Karpas-422 (cell line): ENCODE results near the gene UNC5B. TPM values are rescaled to one million over a fixed set of nuclear protein-coding genes. Genes with fewer than 3 reads are reported as not detected.
"Not testable (repeated sequence)": the region's sequence is repeated elsewhere in the genome, so short reads cannot be mapped to it uniquely, and the experiment has no call there.

Source experiments
- DNase-seq: peaks from one replicate; pipeline ENCODE4 v3.0.0-alpha.2; 2015
- H2AFZ ChIP-seq: fragments of 200-600 bp; sonication (generic); 2 replicates; pipeline ENCODE4 v1.6.1; 2014; ENCODE audit warnings: antibody characterized with exemption, low read length, mixed read lengths
- H3K27ac ChIP-seq: fragments of 200-600 bp; sonication (generic); 2 replicates; pipeline ENCODE4 v1.5.1; 2014; ENCODE audit warnings: mild to moderate bottlenecking, low read length, moderate library complexity
- H3K27me3 ChIP-seq: fragments of 200-600 bp; sonication (generic); 2 replicates; pipeline ENCODE4 v1.6.1; 2014; ENCODE audit warnings: low read length, mixed read lengths
- H3K36me3 ChIP-seq: fragments of 200-600 bp; sonication (generic); 2 replicates; pipeline ENCODE4 v1.6.1; 2014; ENCODE audit warnings: low read length, mixed read lengths; ENCODE audit not compliant: insufficient read depth
- H3K4me1 ChIP-seq: fragments of 200-600 bp; sonication (generic); 2 replicates; pipeline ENCODE4 v1.6.1; 2014; ENCODE audit warnings: mild to moderate bottlenecking, low read length, mixed read lengths
- H3K4me2 ChIP-seq: fragments of 200-600 bp; sonication (generic); 2 replicates; pipeline ENCODE4 v1.6.1; 2014; ENCODE audit warnings: low read length, low read depth, mild to moderate bottlenecking; ENCODE audit not compliant: poor library complexity, severe bottlenecking
- H3K4me3 ChIP-seq: fragments of 200-600 bp; sonication (generic); 2 replicates; pipeline ENCODE4 v1.5.1; 2014; ENCODE audit warnings: mild to moderate bottlenecking, antibody characterized with exemption, low read length, mixed read lengths
- H3K79me2 ChIP-seq: fragments of 200-600 bp; sonication (generic); 2 replicates; pipeline ENCODE4 v1.6.1; 2014; ENCODE audit warnings: mild to moderate bottlenecking, low read length, mixed read lengths
- H3K9ac ChIP-seq: fragments of 200-600 bp; sonication (generic); 2 replicates; pipeline ENCODE4 v1.6.0; 2014; ENCODE audit warnings: low read length
- H3K9me2 ChIP-seq: fragments of 200-600 bp; sonication (generic), shearing (Covaris generic); replicated peaks from 2 replicates; pipeline ENCODE4 v1.6.0; 2014; ENCODE audit warnings: mild to moderate bottlenecking, low read length, moderate library complexity; ENCODE audit not compliant: insufficient read depth
- H3K9me3 ChIP-seq: fragments of 300-700, 200-600 bp; sonication (generic); 2 replicates; pipeline ENCODE4 v1.6.1; 2014; ENCODE audit warnings: low read length, mixed read lengths
- H4K20me1 ChIP-seq: fragments of 200-600 bp; sonication (generic); 2 replicates; pipeline ENCODE4 v1.6.1; 2014; ENCODE audit warnings: mild to moderate bottlenecking, antibody characterized with exemption, low read length, low read depth; ENCODE audit not compliant: insufficient read depth
- total RNA-seq: library from RNA; depleted of rRNA; stranded (reverse); fragments of >200 nt; shearing (Covaris generic); gene quantifications from 2 replicates; pipeline ENCODE4 v1.2.3, GENCODE V29; 2014; ENCODE audit warnings: low replicate concordance

UNC5B gene
- total RNA-seq, 1 experiment from 2014 or later = not detected

DNA sequence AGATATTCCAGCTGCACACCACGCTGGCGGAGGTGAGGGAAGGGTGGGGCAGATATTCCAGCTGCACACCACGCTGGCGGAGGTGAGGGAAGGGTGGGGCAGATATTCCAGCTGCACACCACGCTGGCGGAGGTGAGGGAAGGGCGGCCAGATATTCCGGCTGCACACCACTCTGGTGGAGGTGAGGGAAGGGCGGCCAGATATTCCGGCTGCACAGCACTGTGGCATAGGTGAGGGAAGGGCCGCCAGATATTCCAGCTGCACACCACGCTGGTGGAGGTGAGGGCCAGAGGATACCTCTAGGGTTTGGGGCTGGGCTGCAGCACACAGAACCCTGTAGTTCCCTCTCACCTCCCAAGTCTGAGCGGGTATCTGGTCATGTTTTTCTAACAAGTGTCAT is 84.4 kb downstream of the UNC5B start:
- not testable (repeated sequence) for H3K4me1 ChIP-seq, H3K36me3 ChIP-seq, H3K4me3 ChIP-seq, H3K27ac ChIP-seq, H4K20me1 ChIP-seq, H3K9ac ChIP-seq, H3K4me2 ChIP-seq, H3K9me2 ChIP-seq, DNase-seq, H3K27me3 ChIP-seq, H3K9me3 ChIP-seq, H3K79me2 ChIP-seq, H2AFZ ChIP-seq

- no peak overlapping the region for H3K27ac ChIP-seq
- H3K9ac ChIP-seq = no peak overlapping the region
Observed at GRCh38 chr10:71297343-71297742, 85.0 kb downstream of the UNC5B start.

DNA sequence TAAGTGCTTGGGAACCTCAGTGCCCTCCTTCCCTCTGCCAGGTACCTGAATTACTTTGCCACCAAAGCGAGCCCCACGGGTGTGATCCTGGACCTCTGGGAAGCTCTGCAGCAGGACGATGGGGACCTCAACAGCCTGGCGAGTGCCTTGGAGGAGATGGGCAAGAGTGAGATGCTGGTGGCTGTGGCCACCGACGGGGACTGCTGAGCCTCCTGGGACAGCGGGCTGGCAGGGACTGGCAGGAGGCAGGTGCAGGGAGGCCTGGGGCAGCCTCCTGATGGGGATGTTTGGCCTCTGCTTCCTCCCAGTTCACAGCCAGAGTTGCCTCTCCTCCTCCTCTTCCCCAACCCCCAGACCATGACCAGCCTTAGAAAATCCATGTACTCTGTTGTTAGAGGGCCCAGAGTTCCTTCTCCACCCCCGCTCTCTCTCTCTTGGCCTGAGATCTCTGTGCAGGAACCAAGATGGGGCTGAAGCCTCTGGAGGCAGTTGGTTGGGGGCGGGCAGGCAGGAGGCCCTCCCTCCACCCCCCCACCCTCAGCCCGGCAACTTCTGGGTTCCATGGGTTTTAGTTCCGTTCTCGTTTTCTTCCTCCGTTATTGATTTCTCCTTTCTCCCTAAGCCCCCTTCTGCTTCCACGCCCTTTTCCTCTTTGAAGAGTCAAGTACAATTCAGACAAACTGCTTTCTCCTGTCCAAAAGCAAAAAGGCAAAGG is 86.9 kb downstream of the UNC5B start:
- DNase-seq = no peak
- H3K27me3 ChIP-seq = no peaks in the 10 kb centered on the region
- H4K20me1 ChIP-seq = no peaks in the 10 kb centered on the region; the same call in 1 of the 2 replicates
- H3K4me3 ChIP-seq = no peak overlapping the region
- no peak overlapping the region for H3K27ac ChIP-seq
- no peaks in the 10 kb centered on the region for H3K9me3 ChIP-seq
- H3K36me3 ChIP-seq = no peaks in the 10 kb centered on the region
- H3K9me2 ChIP-seq = no peaks in the 10 kb centered on the region
- no peaks in the 10 kb centered on the region for H3K79me2 ChIP-seq
- H2AFZ ChIP-seq = no peak overlapping the region
- no peaks in the 10 kb centered on the region for H3K4me1 ChIP-seq
- H3K9ac ChIP-seq = no peak overlapping the region
- no peak overlapping the region for H3K4me2 ChIP-seq

More at GRCh38 chr10:71297343-71297742, 85.0 kb downstream of the UNC5B start:
- Histone ChIP-seq H2AFZ (no peak overlapping the region), H3K4me1 (no peaks in the 10 kb centered on the region), H3K9me3 (no peaks in the 10 kb centered on the region), H4K20me1 (no peaks in the 10 kb centered on the region; the same call in 1 of the 2 replicates), H3K9me2 (no peaks in the 10 kb centered on the region), H3K36me3 (no peaks in the 10 kb centered on the region), H3K27me3 (no peaks in the 10 kb centered on the region), H3K79me2 (no peaks in the 10 kb centered on the region), H3K4me2 (no peak overlapping the region), H3K4me3 (no peak overlapping the region)
- no peak for DNase-seq

GRCh38 chr10:71300555-71301370 is 88.4 kb downstream of the UNC5B start:
- H3K4me3 ChIP-seq = no peak overlapping the region
- no peak overlapping the region for H3K4me2 ChIP-seq
- H3K9me3 ChIP-seq = no peaks in the 10 kb centered on the region
- no peaks in the 10 kb centered on the region for H3K79me2 ChIP-seq
- no peaks in the 10 kb centered on the region for H3K9me2 ChIP-seq
- H3K27me3 ChIP-seq = no peaks in the 10 kb centered on the region
- no peaks in the 10 kb centered on the region for H4K20me1 ChIP-seq
- H3K4me1 ChIP-seq = no peaks in the 10 kb centered on the region
- no peak overlapping the region for H3K27ac ChIP-seq
- no peak overlapping the region for H3K9ac ChIP-seq
- no peak for DNase-seq
- no peak overlapping the region for H2AFZ ChIP-seq
- no peaks in the 10 kb centered on the region for H3K36me3 ChIP-seq

GRCh38 chr10:71301371-71301916 is 89.1 kb downstream of the UNC5B start:
- no peaks in the 10 kb centered on the region for H3K9me2 ChIP-seq
- no peaks in the 10 kb centered on the region for H3K9me3 ChIP-seq
- DNase-seq = no peak
- no peak overlapping the region for H2AFZ ChIP-seq
- no peaks in the 10 kb centered on the region for H4K20me1 ChIP-seq
- no peak overlapping the region for H3K4me3 ChIP-seq
- no peaks in the 10 kb centered on the region for H3K79me2 ChIP-seq
- no peaks in the 10 kb centered on the region for H3K27me3 ChIP-seq
- H3K4me2 ChIP-seq = no peak overlapping the region
- no peak overlapping the region for H3K9ac ChIP-seq
- H3K4me1 ChIP-seq = no peaks in the 10 kb centered on the region
- no peaks in the 10 kb centered on the region for H3K36me3 ChIP-seq
- H3K27ac ChIP-seq = no peak overlapping the region

GRCh38 chr10:71302451-71302850 is 90.1 kb downstream of the UNC5B start:
- no peaks in the 10 kb centered on the region for H3K9me2 ChIP-seq
- no peaks in the 10 kb centered on the region for H3K27me3 ChIP-seq
- H3K9ac ChIP-seq = no peak overlapping the region
- no peaks in the 10 kb centered on the region for H3K79me2 ChIP-seq
- no peaks in the 10 kb centered on the region for H3K4me1 ChIP-seq
- H3K27ac ChIP-seq = no peak overlapping the region
- no peak overlapping the region for H2AFZ ChIP-seq
- no peak for DNase-seq
- H4K20me1 ChIP-seq = 0 out of 2 replicates have a peak, but pooled peaks cover 6% of the 10 kb centered on the region
- H3K4me3 ChIP-seq = no peak overlapping the region
- no peaks in the 10 kb centered on the region for H3K9me3 ChIP-seq
- H3K4me2 ChIP-seq = no peak overlapping the region
- no peaks in the 10 kb centered on the region for H3K36me3 ChIP-seq

- DNase-seq = peak; percentile 83
- Histone ChIP-seq H3K9me2 (no peaks in the 10 kb centered on the region), H3K4me2 (no peak overlapping the region), H3K4me3 (no peak overlapping the region), H3K27me3 (no peaks in the 10 kb centered on the region), H3K9ac (no peak overlapping the region), H3K36me3 (no peaks in the 10 kb centered on the region), H3K79me2 (no peaks in the 10 kb centered on the region), H4K20me1 (0 out of 2 replicates have a peak, but pooled peaks cover 6% of the 10 kb centered on the region), H3K4me1 (no peaks in the 10 kb centered on the region), H3K9me3 (no peaks in the 10 kb centered on the region), H2AFZ (no peak overlapping the region), H3K27ac (no peak overlapping the region)
Observed at GRCh38 chr10:71302874-71303568, 90.7 kb downstream of the UNC5B start.

DNA sequence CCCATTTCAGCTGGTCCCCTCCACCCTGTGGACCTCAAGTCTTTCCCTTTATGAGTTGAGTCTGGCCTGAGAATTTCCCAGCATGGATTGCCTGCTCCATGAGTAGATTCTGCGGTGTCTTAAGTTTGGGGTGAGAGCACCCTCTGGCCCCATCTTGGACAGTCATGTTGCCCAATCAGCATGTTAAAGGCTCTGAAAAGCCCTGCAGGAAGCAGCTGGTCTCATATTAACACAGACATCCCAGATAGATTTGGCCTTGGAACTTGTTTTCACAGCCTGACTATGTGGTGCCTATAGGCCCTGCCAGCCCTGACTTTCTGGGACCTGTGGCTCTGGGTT is 91.2 kb downstream of the UNC5B start:
- H3K9me2 ChIP-seq = no peaks in the 10 kb centered on the region
- no peaks in the 10 kb centered on the region for H3K4me1 ChIP-seq
- H3K79me2 ChIP-seq = no peaks in the 10 kb centered on the region
- no peak overlapping the region for H3K9ac ChIP-seq
- no peaks in the 10 kb centered on the region for H3K27me3 ChIP-seq
- 0 out of 2 replicates have a peak, but pooled peaks cover 6% of the 10 kb centered on the region for H4K20me1 ChIP-seq
- H3K4me3 ChIP-seq = no peak overlapping the region
- no peak overlapping the region for H3K4me2 ChIP-seq
- DNase-seq = no peak
- no peak overlapping the region for H2AFZ ChIP-seq
- H3K27ac ChIP-seq = no peak overlapping the region
- no peaks in the 10 kb centered on the region for H3K9me3 ChIP-seq
- H3K36me3 ChIP-seq = no peaks in the 10 kb centered on the region
